GM18868 (cell line): Measurements from ENCODE around the gene HAAO.

ENCODE experiments used
- ATAC-seq: cut with Tn5 transposase; IDR thresholded peaks from one replicate; pipeline ENCODE4 v1.9.1; 2021; ENCODE audit warnings: mild to moderate bottlenecking, moderate library complexity; ENCODE audit not compliant: unreplicated experiment

Gene HAAO

GRCh38 chr2:42794271-42795046 is 2.1 kb upstream of the HAAO start:
- ATAC-seq: no peak

GRCh38 chr2:42793334-42794270 is 1.2 kb upstream of the HAAO start:
- no peak for ATAC-seq

GRCh38 chr2:42792087-42792582 is 248 bp downstream of the HAAO start:
- no peak for ATAC-seq

DNA sequence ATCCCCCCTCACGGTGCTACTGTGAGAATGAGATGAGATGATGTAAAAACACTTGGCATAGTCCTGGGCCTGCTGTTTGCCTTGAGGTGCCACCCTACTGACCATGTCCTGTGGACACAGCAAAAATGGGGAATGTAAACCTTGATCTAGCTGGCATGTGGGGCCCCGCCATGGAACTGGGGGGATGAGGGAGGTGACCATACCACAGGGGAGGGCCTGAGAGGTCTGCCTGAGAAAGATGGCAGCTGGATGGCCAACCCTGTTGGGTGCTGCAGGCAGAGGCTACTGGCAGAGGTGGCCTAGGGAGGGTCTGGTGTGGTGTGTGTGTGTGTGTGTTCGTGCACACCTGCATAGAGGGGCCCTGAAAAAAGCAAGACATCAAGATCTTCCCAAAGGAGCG is 777 bp downstream of the HAAO start:
- ATAC-seq: no peak

GRCh38 chr2:42789751-42790150 is 2.6 kb downstream of the HAAO start:
- no peak for ATAC-seq

GRCh38 chr2:42788882-42789281 is 3.5 kb downstream of the HAAO start:
- no peak for ATAC-seq

- no peak for ATAC-seq
Observed at GRCh38 chr2:42788478-42788793, 3.9 kb downstream of the HAAO start.

DNA sequence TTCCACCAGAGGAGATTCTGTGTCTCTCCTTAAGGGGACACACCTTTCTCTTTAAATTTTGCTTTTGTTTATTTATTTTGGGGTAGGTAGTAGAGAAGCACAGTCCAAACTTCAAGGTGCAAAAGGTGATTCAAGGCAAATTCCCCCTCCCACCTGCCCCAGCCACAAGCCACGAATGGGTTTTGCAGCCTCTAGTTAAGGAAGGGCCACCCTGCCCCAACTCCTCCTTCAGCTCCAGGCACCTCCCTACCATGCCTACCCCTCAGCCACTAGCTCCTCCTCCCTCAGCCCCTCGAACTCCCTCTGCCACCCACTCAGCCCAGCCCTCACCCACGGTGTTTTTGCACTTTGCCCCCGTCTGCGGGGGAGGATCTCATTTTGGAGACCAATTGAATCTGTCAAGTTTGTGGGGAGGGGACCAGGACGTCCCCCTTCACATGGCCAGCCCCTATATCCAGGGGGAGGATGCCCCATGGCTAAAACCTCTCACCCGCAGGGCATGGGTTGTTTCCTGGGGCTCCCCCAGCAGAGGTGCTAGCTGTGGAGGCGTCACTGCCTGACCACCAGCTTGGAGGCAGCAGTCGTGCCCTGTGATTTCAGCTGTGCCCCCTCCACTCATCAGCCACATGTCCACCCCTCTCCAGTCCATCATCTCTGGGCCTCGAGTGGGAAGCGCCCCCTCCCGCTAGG is 4.5 kb downstream of the HAAO start:
- no peak for ATAC-seq

GRCh38 chr2:42787424-42787787 is 5.0 kb downstream of the HAAO start:
- ATAC-seq: no peak

GRCh38 chr2:42786561-42787345 is 5.6 kb downstream of the HAAO start:
- ATAC-seq: no peak

GRCh38 chr2:42784204-42784880 is 8.0 kb downstream of the HAAO start:
- ATAC-seq: no peak

DNA sequence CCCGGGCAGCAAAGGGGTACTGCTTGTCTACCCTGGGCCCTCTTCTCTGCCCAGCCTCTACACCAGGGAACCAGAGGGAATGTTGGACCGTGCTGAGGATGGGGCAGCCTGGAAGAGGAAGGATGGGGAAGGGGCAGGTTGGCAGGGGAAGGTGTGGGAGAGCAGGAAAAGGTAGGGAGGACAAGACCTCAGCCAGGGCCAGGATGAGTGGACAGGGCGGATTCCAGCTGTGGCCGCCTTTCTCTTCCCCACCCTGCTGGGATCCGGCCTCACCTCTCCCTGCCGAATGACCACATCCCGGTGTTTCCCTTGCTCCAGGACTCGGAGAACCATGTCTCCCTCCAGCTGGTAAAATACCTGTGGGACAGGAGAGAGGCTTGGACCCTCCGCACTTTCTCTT is 8.9 kb downstream of the HAAO start:
- ATAC-seq: no peak

DNA sequence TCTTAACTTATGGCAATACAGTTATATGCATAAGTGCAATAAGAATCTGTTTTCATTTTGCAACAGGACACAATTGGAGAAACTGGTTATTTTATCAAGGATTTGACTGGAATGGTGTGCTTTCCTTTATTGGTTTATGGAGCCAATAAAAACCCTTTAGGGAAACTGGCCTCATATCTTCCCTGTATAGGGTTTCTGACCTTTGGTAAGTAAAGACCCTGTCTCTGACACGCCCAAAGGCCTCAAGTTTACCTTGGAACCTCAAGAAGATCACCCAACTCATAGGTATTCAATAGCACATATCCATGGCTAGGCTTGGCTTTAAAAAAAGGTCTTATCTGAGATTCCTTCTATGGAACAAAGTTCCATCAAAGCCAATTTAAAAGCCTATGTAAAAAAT is 11.2 kb downstream of the HAAO start:
- ATAC-seq: no peak

- ATAC-seq: no peak
Observed at GRCh38 chr2:42777883-42778805, 14.2 kb downstream of the HAAO start.

DNA sequence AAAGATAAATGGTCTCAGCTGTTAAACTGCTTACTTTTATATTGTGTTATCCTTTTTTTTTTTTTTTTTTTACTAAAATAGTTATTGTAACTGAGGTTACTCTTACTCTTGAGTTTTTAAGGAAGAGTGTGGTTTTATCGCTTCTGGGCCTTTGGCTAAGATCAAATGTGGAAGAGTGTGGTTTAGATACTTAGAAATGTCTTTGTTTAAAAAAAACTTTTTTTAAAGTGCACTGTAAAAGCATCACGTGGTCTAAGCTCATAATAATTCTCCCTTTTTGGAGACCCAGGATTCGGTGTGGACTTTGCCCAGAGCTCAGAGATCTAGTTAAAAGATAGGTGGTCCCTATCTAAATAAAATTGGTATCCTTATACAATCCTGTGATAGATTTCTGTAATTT is 16.6 kb downstream of the HAAO start:
- no peak for ATAC-seq

DNA sequence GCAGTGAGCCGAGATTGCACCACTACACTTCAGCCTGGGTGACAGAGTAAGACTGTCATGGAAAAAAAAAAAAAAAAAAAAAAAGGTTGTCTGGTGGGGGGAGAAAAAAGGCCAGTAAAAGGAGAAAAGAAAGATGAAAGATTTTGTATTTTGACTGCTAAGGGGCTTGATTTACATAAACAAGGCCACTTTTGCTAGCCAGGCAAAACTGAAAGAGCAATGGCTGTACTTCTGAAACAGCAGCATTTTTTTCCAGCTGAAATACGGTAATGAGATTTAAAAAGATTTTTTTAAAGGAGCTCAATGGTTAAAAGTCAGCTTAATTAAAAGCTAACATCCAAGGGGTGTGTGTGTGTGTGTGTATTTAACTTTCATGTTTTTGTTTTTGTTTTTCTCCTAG is 17.2 kb downstream of the HAAO start:
- ATAC-seq: no peak

DNA sequence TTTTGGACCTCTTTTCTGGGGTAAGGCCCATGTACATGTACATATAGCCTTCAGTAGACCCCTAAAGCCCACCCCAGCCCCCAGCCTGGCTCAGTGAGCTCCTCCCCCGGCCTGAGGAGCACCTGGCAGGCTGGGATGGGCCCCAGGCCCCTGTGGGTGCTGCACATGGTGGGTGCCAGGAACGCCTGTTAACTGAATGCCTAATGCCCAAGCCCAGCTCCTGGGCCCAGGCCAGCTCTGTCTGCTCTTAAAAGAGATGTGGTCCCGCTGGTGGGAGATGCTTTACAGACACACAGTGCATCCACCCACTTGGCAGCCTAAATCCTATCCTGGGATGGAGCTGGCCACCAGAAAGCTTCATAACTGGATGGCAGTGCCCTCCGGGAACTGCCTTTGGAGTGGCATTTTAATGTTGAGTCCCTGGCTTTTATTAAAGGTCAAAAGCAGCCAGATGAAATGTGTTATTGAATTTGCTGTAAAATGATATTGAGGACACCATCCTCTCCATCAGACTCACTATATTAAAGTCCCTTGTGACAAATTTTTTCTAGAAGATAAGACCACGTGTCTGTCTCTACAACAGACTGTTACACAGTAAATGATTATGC is 20.7 kb downstream of the HAAO start:
- ATAC-seq: no peak

DNA sequence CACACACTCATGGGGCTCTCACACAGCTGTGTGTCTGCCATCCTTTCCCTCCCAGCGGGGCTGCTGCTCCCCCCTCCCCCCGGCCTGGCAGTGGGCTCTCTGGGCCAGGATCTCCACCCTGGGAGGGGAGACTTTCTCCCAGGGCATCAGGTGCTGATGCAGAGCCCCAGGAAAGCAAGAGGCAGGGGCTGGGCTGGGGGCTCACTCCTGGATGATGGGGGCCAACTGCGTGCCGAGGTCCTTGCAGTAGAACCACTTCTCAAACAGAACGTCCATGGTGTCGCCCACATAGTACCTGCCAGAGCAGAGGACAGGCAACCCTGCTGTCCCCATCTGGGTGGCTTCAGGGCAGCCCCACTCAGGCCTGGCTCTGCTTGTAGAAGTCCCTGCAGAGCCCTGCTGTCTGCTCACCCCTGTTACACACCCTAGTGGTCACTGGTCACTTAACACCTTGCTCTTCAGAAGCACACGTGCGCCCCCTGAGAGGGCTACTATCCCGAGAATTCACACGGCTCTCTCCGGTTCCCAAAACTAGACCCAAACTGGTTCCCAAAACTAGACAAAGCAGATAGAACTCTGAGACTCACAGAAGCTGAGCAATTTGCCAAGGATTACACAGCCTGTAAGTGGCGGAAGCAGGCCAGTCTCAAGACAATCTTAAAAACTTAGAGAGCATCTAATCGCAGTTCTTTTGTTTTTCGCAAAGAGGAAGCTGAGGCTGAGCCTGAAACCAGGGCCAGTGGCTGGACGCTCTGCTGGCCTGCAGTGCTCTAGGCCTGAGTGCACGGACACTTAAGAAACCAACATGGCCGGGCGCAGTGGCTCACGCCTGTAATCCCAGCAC is 21.9 kb downstream of the HAAO start:
- no peak for ATAC-seq
